DMS79 treated with DMSO at 0.1 percent for 48 hours (cell line): Measurements from ENCODE around the gene PPP2R2C.

Experiments
- DNase-seq: peaks from one replicate; lab custom pipeline; 2025; lab: John Stamatoyannopoulos, UW

The PPP2R2C gene

DNA sequence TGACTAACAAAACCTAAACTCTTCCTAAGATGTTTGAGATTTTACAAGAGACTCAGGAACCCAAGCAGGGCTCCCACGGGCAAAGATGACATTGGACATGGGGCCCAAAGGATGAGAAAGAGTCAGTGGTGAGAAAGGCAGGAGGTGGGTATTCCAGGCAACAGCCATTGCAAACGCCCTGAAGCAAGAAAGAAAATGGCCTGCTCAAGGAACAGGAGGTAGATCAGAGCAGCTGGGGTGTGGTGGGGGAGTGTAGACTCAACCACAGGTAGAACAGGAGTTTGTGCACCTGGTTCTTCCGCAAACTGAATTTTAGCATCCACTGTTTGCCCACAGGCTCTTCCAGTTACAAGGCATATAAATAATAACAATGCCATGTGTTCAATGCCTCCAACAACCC is 3.3 kb downstream of the PPP2R2C start:
- DNase-seq: no peak

DNA sequence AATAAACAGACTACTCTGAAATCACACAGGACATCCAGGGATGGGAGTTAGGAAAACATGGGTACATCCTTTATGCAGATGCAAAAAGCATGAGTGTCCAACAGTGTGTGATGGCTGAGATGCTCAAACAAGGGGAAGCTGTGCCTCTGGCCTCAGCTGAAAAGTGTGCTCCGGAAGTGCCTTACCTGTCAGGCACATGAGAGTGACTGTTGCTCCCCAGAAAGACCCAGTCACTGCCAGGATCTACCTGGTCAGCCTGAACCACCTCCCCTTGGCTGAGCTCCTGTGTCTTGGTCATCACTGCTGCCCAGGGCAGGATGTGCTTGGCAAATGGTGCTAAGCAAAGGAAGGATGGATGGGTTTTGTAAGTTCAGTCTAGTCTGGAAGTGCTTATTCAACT is 4.0 kb downstream of the PPP2R2C start:
- no peak for DNase-seq

DNA sequence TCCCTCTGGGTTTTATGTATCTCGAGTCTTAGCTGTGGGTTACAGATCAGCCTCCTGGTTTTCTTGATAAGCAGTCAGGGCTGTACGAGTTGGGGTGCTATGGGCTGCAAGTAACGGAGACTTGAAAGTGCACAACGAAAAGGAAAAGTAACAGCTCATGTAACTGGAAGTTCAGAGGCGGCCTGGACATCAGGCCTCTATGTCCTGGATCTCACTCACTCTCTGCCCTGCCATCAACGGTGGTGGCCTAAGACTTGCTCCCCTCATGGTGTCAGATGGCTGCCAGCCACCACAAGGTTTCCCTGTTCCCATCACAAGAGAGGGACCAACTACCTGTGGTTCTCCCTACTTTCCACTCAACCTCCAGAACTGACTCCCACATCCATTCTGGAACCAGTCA is 4.8 kb downstream of the PPP2R2C start:
- DNase-seq: no peak

DNA sequence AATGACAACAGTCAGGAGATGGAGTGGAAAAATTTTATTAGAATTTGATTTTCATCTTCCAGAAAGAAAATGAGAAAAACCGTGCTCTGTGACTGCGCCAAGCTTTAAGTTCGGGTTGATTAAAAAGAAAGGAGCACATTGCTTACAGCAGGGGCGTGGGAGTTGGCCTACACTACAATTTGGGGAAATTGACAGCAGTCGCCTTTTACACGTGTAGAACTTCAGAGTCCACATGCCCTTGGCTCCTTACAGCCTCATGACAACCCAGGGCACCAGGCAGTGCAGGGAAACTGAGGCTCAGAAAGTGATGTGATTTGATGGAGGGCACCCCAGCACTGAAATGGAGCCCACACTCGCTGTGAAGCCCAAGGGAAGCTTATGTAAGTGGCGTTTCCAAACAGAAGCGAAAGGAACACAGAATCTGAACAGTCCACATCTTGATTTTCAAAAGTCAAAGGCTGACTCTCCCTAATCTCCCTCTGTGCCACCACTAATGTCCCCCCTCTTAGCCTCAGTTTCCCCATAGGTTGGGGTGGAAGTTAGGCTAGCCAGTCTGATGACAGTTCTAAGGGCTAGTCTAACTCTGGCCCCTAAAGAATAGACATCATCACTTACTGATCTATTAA is 5.5 kb downstream of the PPP2R2C start:
- DNase-seq: no peak

DNA sequence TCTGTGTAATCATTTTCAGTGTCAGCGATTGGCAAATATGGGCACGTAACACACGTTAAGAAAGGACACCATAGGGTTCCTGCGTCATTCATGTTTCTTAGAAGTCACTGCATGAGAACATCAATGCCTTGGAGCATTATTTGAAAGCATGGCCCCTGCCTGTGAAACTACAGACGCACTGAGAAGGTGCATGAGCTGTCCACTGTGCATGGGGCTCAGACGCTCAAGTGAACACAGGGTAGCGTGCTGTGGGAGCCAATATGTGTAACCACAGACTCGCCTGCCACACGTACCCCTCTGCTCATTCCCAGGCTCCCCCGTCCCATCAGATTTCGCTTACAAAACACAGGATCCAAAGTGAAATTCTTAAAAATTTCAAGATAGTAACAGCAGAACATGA is 6.5 kb downstream of the PPP2R2C start:
- DNase-seq: no peak

DNA sequence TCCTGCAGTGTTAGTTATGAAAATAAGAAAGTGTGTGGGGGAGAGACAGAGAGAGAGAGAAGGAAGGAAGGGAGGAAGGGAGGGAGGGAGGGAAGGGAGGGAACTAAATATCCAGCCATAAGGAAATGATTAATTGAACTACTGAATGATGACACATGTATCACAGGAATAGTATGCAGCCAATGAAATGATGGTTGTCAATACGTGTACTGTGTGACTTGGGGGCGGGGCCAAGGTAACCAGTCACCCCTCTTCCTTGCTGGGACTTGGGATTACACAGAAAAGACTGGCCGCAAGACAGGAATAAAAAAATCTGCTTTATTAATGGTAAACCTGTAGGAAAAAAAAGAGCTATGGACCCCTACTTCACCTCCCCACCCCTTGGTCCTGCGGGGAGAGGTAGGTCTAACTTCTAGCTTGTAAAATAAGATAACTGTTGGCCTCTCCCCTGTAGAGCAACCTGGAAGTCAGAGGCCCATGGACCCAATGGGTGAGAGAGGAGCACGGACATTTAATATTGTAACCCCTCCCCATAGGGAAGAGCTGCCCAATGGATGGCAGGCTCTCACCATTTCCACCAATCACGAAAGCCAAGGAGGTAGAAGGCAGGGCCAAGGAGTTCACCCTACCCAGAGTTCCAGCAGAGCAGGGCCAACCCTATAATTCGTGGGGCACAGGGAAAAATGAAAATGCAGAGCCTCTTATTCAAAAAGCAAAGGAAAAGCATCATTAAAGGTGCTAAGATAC is 7.4 kb downstream of the PPP2R2C start:
- DNase-seq: no peak

DNA sequence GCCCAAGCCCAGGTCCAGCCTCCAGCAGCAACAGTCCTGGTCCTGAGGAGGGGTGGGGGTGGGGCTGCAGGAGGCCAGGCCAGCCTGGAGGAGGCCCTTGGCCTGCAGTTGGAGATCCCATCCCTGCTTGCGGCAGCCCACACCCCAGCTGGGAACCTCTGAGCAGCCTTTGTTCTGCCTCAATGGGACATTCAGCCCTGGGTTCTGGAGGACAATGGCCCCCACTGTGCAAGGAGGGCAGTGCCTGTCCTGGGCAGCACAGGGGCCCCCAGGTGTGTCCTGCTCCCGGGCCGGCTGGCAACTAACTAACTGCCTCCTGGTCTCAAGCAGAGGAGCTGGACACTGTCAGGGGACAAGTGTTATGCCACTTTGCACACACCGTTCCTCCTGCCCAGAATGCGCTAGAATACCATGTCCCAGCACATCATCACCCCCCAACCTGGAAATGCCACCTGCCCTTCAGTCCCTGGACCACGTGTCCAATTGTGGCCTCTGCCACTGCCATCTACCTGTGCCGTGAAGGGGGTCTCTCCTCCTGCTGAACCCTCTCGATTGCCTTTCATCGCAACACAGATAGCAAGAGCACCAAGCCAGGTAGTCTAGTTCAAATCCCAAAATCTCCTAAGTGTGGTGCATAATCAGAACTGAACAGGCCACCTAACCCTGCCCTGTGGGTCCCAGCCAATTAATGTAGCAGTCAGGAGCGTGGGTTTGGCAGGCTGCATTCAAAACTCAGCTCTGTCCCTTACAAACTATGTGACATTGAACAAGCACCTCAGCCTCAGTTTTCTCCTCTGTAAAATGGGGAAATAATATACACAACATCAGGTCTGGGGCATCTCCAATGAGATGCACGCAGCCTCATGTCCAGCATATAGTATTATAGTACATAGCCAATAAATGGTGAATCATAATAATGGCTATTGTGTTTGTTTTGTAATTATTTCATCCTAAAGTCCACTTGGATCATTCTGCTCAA is 8.8 kb downstream of the PPP2R2C start:
- DNase-seq: no peak

DNA sequence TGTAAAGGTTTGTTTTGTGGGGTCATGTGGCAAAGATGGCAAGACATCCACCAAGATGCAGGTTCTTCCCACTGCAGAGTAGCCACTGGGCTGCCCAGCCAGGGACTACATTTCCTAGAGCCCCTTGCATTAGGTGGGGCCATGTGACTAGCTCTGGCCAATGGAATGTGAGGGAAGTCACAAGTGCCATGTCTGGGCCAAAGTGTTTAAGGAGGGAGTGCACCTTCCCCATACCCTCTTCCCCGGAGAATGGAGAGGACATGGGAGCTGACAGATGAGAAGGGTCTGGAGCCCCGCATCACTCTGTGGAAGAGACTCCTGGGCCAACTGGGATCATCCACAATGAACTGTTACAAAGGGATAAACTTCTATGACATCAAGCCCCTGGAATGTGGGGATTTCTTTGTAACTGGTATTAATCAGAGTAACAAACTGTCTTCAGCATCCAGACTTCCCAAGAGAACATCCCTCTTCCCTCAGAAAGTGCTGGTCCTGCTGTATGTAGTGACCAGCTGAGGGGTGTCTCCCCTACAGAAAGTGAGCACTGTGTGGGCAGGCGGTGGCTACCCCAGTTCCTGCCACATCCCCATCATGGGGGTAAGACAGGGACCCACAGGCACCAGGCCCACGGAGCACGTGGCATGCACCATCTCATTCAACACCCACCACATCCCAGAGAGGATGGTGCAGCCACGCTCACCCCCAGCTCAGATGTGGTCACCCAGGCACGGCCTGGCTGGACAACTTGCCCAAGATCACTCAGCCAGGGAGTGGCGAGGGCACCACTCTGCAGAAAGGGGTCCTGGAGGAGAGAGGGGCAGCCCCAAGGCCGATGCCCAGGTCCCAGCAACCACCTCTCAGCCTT is 10.9 kb downstream of the PPP2R2C start:
- no peak for DNase-seq

DNA sequence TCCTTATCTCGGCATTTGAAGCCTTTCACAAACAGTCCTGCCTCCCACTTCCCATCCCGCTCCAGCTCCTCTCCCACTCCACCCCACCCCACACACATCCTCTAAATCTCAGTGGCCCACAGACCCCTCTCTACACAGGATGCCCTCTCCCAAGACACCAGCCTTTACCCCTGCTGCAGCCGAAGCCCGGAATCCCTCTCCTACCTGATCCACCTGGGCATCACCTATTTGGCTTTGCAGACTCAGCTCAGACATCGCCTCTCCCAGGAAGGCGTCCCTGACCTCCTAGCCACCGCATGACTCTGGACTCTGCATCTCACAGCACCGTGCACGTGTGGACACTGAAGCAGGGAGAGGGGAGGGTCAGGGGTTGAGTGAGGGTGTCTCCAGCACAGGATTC is 11.5 kb downstream of the PPP2R2C start:
- no peak for DNase-seq

DNA sequence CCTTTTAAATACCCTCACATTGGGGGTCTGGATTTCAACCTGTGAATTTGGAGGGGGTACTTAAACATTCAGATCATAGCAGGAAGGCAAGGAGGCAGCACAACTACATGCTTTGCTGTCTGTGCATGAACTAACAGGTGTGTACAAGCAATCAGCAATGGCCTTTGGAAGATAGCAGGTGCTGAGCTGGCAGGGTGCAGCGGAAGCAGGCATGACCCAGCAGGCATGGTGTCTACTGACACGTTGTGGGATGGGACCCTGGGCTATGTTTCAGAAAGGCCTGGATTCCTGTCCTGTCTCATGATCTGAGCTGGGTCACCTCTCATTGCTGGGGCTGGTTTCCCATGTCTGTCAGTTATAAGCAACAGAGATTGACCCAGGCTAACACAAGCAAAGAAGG is 13.9 kb downstream of the PPP2R2C start:
- DNase-seq: no peak

DNA sequence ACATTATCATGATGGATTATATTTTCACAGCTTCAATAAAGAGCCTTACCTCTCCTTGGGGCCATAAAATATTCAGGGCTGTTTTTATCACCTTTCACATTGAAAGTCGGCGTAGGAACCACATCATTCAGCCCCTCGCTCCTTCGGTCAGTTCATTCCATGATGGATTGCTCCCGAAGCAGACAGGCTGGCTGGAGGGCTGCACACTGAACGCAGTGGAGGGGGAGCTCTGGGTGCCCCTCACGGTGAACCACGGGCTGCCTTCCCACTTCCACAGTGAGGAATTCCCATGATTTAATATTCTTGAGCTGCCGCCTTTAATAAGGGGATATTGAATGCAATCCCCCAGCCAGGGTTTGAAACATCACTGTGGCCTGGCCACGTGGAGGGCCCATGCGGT is 16.0 kb downstream of the PPP2R2C start:
- no peak for DNase-seq

DNA sequence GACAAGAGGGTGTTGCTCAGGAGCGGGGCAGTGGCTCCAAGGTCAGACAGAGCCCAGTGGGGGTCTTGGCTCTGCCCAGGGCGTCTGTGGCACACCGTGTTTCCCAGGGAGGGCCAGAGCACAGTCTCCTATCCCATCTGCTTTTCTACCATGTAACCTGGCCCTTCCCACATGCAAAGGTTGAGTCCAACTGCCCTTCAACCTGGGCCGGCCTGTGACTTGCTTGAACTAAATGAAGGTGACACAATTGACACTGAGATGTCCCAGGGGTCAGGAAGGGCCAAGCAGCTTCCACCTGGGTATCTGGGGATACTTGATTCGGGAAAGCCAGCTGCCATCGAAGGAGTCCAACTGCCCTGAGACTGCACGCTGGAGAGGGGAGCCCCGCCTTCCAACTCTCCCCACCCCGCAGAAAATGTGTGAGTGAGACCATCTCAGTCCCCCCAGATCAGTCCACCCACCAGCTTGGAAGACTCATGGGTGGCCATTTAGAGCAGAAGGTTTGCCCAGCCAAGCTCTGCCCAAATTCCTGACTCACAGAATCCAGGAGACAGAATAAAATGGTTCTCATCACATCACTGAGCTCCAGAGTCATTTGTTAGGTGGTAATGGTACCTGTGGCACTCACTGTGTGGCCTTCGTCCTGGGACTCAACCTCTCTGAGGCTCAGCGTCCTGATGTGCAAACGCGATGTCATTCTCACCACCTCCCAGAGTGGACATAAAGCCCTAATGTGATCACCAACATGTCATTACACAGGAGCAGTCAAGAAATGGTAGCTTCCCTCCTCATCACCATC is 18.1 kb downstream of the PPP2R2C start:
- DNase-seq: no peak

DNA sequence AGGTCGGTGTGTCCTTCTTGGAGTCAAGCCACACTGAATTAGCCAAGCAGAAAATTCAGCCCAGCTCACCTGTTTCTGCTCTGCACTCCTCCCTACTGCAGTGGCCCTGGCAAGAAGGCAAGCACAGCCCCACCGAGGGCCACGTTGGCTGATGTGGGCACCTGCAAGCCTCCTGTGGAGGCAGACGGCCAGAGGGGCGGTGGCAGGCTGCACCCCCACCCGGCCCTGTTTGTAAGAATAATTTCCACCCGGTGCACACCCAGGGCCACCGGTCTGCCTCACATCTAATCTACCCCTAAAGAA is 18.8 kb downstream of the PPP2R2C start:
- DNase-seq: peak; percentile 40

DNA sequence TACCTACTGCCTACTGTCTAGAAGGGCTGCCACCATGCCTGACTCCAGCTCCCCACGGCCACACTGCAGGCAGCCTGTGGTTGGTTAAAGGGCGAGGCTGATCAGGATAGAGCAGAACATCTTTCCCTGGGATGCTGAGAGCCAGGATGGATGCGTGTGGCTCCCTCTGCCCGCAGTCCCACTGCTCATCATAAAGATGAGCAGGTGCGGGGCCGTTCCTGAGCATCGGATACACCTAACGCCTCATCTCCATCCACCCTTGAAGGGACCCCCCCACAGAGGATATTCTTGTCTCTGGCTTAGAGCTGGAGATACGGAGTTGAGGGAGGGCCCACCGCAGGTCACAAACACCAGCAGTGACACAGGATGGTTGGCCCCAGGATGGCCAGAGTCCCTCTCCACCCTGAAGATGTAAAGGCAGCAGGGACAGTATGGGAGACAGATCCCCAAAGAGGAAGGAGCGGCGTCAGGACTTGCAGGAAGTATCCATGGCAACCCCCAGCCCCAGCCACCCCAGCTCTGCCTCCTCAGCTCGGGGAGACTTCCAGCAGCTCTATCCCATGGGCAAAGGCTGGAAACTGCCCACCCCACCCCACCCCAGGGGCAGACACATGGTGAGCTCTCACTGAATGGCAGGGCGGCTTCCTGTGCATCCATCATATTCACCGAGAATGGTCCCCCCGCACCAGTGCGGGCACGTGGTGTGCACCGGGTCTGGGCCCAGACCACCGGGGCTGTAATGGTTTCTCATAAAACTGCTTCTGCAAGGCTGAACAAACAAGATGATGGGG is 19.3 kb downstream of the PPP2R2C start:
- no peak for DNase-seq

DNA sequence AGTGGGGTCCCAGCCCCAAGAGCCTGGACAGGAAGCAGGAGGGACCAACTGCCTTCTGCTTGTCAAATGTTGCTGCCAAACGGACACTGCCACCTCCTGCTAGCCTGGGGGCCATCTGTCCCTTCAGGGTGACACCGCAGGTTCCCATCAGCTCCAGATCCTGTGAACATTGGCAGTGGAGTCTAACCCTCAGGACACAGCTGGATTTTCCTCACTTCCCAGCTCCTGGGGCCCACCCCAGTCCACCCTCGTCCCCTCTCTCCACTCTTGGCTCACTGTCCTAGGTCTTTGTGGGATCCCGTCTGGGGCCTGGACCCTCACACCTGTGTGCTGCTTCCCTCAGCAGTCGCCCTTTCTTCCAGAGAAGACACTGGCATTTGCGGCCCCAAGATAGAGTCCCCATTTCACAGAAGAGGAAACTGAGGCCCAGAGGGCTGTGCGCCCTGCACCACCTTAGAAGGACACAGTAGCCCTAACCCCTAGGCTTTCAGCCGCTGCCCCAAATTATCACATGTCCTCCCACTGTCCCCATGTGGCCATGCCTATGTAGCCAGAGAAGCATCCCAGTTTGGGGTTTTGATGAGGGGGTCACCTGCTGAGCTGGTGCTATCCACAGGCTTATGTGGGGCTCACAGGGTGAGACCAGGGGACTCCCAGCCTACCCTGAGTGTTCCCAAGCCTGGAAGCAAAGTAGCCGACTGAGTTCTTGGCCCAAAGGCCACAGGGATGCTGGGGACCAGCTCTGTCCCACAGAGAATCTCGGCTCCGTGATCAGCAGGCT is 20.1 kb downstream of the PPP2R2C start:
- DNase-seq: no peak

DNA sequence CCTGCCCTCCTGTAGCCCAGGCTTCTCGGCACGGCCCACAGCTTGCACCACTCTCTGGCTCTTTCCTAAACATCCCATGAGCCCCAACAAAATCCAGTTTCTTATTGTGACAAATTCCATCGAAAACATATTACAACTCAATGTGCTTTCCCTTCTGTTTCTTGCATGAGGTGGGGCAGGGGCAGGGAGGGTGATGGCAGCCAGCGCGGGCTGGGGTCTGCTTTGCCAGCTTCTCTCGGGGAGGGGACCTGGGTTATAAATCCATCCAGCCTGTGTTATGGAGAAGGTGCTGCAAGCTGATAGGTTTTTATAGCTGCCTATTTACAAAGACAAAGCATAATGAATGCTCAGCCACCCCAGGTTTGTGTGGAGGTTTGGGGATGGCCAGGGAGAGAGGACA is 21.1 kb downstream of the PPP2R2C start:
- DNase-seq: no peak

DNA sequence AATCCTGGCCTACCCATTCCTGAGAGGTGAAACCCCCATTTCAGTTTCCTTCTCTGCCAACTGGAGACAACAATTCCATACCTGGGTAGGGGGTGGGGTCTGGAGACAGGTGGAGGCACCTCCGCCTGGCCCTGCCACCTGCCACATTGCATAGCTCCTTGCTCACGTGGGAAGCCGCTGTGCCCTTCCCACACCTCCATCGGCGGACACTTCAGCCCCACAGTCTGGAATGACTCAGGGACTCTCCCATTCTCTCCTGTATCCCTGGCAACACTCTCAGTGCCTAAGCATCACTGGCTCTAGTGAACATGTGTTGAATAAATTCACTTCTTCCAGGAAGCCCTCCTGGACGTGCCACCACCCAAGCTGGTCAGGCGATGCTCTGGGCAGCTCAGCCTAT is 21.7 kb downstream of the PPP2R2C start:
- DNase-seq: no peak

DNA sequence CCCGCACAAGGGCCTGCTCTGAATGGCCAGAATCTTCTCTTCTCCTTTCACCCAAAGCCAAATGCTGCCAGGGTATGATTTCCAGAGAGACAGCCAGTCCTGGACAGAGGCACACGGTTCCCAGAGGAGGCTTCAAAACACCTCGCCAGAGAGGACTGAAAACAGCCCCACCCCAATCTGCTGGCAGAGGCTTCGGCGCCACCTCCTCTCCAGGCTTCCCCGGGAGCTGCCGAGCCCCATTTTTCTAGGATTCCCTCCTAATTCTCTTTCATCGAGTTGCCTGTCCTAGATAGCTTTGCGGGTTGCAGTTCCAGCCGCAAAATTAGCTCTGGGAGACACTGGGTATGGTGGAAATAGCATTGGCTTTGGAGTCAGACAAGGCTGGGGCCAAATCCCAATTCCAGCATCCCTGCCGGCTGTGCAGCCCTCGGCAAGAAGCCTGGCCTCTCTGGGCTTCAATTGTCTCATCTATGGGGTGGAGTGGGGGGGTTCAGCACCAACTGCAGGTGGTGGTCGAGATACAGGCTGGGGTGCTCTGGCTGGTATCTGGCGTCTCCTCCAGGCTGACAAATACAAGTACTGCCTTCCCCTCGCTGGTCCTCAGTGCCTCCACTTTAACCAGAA is 22.6 kb downstream of the PPP2R2C start:
- no peak for DNase-seq

DNA sequence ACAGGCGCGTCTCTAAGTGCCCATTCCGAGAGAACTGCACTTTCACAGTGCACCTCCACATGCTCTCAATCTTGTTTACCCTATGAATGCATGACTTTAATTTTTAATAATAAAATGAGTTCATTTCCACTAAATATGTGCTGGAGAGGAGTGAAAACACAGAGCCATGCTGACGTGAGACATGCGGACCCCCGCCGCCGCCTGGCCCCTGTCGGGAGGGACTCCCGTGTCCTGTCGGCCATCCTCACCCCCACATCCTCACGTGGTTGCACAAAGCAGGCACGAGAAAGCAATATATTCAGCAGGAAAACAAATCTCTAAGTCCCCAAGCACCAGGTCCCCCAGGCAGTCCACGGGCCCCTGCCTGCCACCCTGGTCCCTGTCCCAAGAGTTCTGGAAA is 23.1 kb downstream of the PPP2R2C start:
- no peak for DNase-seq
